HepG2 (cell line): Measurements from ENCODE around the gene SUCLG2. TPM values are rescaled to one million over a fixed set of nuclear protein-coding genes. Genes with fewer than 3 reads are reported as not detected.

Source experiments
- FOXJ3 ChIP-seq: sonication (generic); formaldehyde crosslinking; IDR thresholded peaks from 2 replicates; pipeline ENCODE4 v1.4.0; 2020; ENCODE audit warnings: missing genetic modification reagents, mild to moderate bottlenecking, borderline replicate concordance
- HNF1A ChIP-seq, 2 experiments: sonication (generic) in 1 of 2; formaldehyde crosslinking in 1 of 2; IDR thresholded peaks; 2 replicates each; pipeline versions ENCODE4 v1.4.0 to v1.6.1; 2016 to 2020; ENCODE audit warnings: borderline replicate concordance in 1 of 2, low read depth in 1 of 2, mild to moderate bottlenecking in 1 of 2, missing genetic modification reagents in 1 of 2
- IRF1 ChIP-seq: sonication (generic); formaldehyde crosslinking; IDR thresholded peaks from 2 replicates; pipeline ENCODE4 v1.4.0; 2020; ENCODE audit warnings: low read depth, mild to moderate bottlenecking, missing genetic modification reagents
- SNAPC5 ChIP-seq: sonication (generic); formaldehyde crosslinking; IDR thresholded peaks from 2 replicates; pipeline ENCODE4 v1.8.1; 2023; ENCODE audit warnings: mild to moderate bottlenecking, missing genetic modification reagents, borderline replicate concordance
- TBX2 ChIP-seq: sonication (generic); formaldehyde crosslinking; IDR thresholded peaks from 2 replicates; pipeline ENCODE4 v1.5.0; 2020; ENCODE audit warnings: missing genetic modification reagents, mild to moderate bottlenecking, borderline replicate concordance
- WIZ ChIP-seq: sonication (generic); formaldehyde crosslinking; IDR thresholded peaks from 2 replicates; pipeline ENCODE4 v1.5.1; 2020; ENCODE audit warnings: mild to moderate bottlenecking, missing genetic modification reagents
- ZBTB8A ChIP-seq: sonication (generic); formaldehyde crosslinking; IDR thresholded peaks from 2 replicates; pipeline ENCODE4 v1.4.0; 2020; ENCODE audit warnings: mild to moderate bottlenecking, low read depth, missing genetic modification reagents, borderline replicate concordance
- ZNF180 ChIP-seq: sonication (generic); formaldehyde crosslinking; IDR thresholded peaks from 2 replicates; pipeline ENCODE4 v1.4.0; 2020; ENCODE audit warnings: low read depth, missing genetic modification reagents, borderline replicate concordance
- ZNF232 ChIP-seq: sonication (generic); formaldehyde crosslinking; IDR thresholded peaks from 2 replicates; pipeline ENCODE4 v1.4.0; 2020; ENCODE audit warnings: missing genetic modification reagents, borderline replicate concordance
- ZNF253 ChIP-seq: sonication (generic); formaldehyde crosslinking; IDR thresholded peaks from 2 replicates; pipeline ENCODE4 v1.8.0; 2022; ENCODE audit warnings: mild to moderate bottlenecking, missing genetic modification reagents, borderline replicate concordance
- ZNF263 ChIP-seq: sonication (generic); formaldehyde crosslinking; IDR thresholded peaks from 2 replicates; pipeline ENCODE4 v1.4.0; 2020; ENCODE audit warnings: missing genetic modification reagents
- ZNF367 ChIP-seq: sonication (generic); formaldehyde crosslinking; IDR thresholded peaks from 2 replicates; pipeline ENCODE4 v1.4.0; 2020; ENCODE audit warnings: missing genetic modification reagents, borderline replicate concordance
- ZNF441 ChIP-seq: sonication (generic); formaldehyde crosslinking; IDR thresholded peaks from 2 replicates; pipeline ENCODE4 v1.7.0; 2021; ENCODE audit warnings: missing genetic modification reagents, borderline replicate concordance
- ZNF577 ChIP-seq: sonication (generic); formaldehyde crosslinking; IDR thresholded peaks from 2 replicates; pipeline ENCODE4 v1.4.0; 2020; ENCODE audit warnings: mild to moderate bottlenecking, low read depth, missing genetic modification reagents, borderline replicate concordance
- ZNF609 ChIP-seq: sonication (generic); formaldehyde crosslinking; IDR thresholded peaks from 2 replicates; pipeline ENCODE4 v1.4.0; 2020; ENCODE audit warnings: mild to moderate bottlenecking, missing genetic modification reagents, borderline replicate concordance
- ZNF816 ChIP-seq: sonication (generic); formaldehyde crosslinking; IDR thresholded peaks from 2 replicates; pipeline ENCODE4 v1.8.0; 2022; ENCODE audit warnings: missing genetic modification reagents, mild to moderate bottlenecking, borderline replicate concordance
- polyA plus RNA-seq, 8 experiments: library from polyadenylated mRNA; depleted of rRNA in 3 of 8; stranded (reverse) in 7 of 8; unstranded in 1 of 8; fragments of >200 nt; fragmentation: Illumina TruSeq in 4 of 8; extraction: Trizol in 4 of 8; gene quantifications; 2 replicates each; pipeline versions ENCODE4 v1.2.1 to v1.2.3, GENCODE V29; 2011 to 2016; ENCODE audit warnings: low read depth in 4 of 8, missing spikeins in 1 of 8, mixed read lengths in 1 of 8; ENCODE audit not compliant: insufficient read depth in 1 of 8
- total RNA-seq, 5 experiments: library from RNA; depleted of rRNA; stranded (reverse); fragments of >200 nt; fragmentation: Illumina TruSeq; extraction: Trizol; gene quantifications; 2 replicates each; pipeline ENCODE4 v1.2.3, GENCODE V29; 2016; ENCODE audit warnings: low read depth in 1 of 5

SUCLG2 gene
- total and polyA plus RNA-seq, 2 of the 13 experiments (the other 11 are each of a cell fraction or from before 2014, with no cell fraction given), result 21.4 to 64.9 TPM

GRCh38 chr3:67647390-67647878, 7.0 kb downstream of the SUCLG2 start (continued):
- TF ChIP-seq HNF1A (IDR thresholded peaks at IDR 0.05; ENCODE audit: low read depth) (peak; percentile 29; the same call in 1 of the 2 replicates), HNF1A (CRISPR knock-in tag; IDR thresholded peaks at IDR 0.05; ENCODE audit: borderline replicate concordance) (peak; percentile 25; the same call in 1 of the 2 replicates), TBX2 (CRISPR knock-in tag) (peak; percentile 82), ZNF232 (CRISPR knock-in tag) (no peak), SNAPC5 (CRISPR knock-in tag) (no peak), ZNF816 (no peak), ZNF441 (CRISPR knock-in tag) (no peak; the same call in 1 of the 2 replicates), WIZ (CRISPR knock-in tag) (0 out of 2 replicates have a peak, but pooled peaks have one; percentile 66), FOXJ3 (CRISPR knock-in tag) (0 out of 2 replicates have a peak, but pooled peaks have one; percentile 17), ZNF577 (CRISPR knock-in tag) (no peak), ZBTB8A (CRISPR knock-in tag) (no peak), ZNF180 (CRISPR knock-in tag) (no peak), ZNF609 (CRISPR knock-in tag) (peak; percentile 44; the same call in 1 of the 2 replicates), ZNF263 (CRISPR knock-in tag) (peak; percentile 66; the same call in 1 of the 2 replicates), IRF1 (CRISPR knock-in tag) (no peak), ZNF367 (no peak), ZNF253 (CRISPR knock-in tag) (no peak)
